GM23248 (cell line): ENCODE data around the gene DNAJC8.

Experiments used
- EZH2 ChIP-seq: fragments of 200-600 bp; sonication (generic); IDR thresholded peaks from 2 replicates; pipeline ENCODE4 v1.6.1; 2018; ENCODE audit warnings: antibody characterized with exemption, mild to moderate bottlenecking; ENCODE audit not compliant: insufficient read depth, poor library complexity, severe bottlenecking
- EZH2phosphoT487 ChIP-seq: fragments of 200-600 bp; sonication (generic); IDR thresholded peaks from 2 replicates; pipeline ENCODE4 v1.6.1; 2018; ENCODE audit warnings: antibody characterized with exemption, moderate library complexity, mild to moderate bottlenecking, low read depth; ENCODE audit not compliant: insufficient read depth

DNA sequence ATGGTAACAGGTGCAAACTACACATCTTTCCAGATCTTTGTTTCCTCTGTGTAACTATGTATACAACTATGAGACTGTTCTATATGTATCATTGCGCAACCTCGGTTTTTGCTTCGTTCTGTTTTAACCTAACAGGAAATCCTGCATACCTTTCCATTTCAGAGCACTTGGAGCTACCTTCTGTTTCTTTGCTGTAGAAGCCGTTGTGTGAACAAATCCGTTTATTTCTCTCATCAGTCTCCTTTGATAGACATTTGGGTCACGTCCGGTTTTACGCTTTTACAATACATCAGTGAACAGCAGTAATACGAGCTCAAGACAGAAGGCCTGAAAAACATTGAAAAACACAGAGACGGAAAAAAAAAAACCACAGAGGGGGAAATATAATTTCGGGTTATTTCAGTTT, 13.6 kb upstream of the DNAJC8 start:
- TF ChIP-seq EZH2 (no peak), EZH2phosphoT487 (no peak)
